ENCODE measurements around the gene INAFM2.

DNA sequence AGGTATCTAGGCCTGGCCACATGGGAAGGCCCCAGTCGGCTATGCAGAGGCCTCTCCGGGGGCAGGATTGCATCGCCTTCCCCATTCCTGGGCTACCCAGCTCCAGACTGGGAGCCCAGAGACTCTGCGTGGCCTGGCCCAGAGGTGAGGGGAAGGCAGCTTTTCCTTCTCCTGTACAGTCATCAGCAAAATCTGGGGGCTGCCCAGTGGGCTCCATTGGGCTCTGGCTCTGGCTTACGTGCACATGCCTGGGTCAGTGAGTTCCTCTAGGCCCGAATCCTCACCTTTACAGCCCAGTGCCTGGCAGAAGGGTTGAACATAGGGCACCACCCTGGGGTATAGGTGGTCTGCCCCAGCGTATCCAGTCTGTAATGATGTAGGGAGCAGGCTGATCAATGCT lies 36.7 kb upstream of the INAFM2 start:
- TF ChIP-seq, protein P1, sequence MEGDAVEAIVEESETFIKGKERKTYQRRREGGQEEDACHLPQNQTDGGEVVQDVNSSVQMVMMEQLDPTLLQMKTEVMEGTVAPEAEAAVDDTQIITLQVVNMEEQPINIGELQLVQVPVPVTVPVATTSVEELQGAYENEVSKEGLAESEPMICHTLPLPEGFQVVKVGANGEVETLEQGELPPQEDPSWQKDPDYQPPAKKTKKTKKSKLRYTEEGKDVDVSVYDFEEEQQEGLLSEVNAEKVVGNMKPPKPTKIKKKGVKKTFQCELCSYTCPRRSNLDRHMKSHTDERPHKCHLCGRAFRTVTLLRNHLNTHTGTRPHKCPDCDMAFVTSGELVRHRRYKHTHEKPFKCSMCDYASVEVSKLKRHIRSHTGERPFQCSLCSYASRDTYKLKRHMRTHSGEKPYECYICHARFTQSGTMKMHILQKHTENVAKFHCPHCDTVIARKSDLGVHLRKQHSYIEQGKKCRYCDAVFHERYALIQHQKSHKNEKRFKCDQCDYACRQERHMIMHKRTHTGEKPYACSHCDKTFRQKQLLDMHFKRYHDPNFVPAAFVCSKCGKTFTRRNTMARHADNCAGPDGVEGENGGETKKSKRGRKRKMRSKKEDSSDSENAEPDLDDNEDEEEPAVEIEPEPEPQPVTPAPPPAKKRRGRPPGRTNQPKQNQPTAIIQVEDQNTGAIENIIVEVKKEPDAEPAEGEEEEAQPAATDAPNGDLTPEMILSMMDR (IDR thresholded peaks at IDR 0.05; ENCODE audit: low read depth, low read length) = no peak
- TF ChIP-seq POLR2A (IDR thresholded peaks at IDR 0.05; ENCODE audit: extremely low read depth, insufficient read length) = no peak
- TF ChIP-seq, protein P2, sequence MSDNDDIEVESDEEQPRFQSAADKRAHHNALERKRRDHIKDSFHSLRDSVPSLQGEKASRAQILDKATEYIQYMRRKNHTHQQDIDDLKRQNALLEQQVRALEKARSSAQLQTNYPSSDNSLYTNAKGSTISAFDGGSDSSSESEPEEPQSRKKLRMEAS (IDR thresholded peaks at IDR 0.05; ENCODE audit: low read depth, low read length) = no peak
